Lung microvascular endothelial cell (primary cell): ENCODE data around the gene GNAI2. TPM values are rescaled to one million over a fixed set of nuclear protein-coding genes. Genes with fewer than 3 reads are reported as not detected.
"Not testable (repeated sequence)": the region's sequence is repeated elsewhere in the genome, so short reads cannot be mapped to it uniquely, and the experiment has no call there.

ENCODE experiments used
- DNase-seq, 2 donors: peaks; one replicate each; pipeline versions ENCODE4 v3.0.0 to v3.0.0-alpha.2; 2010; ENCODE audit warnings: low read depth in 2 of 2
- total RNA-seq: library from RNA; depleted of rRNA; stranded (reverse); fragments of >200 nt; gene quantifications from 2 replicates; pipeline ENCODE4 v1.2.1, GENCODE V29; 2014

Gene GNAI2
- total RNA-seq, 1 donor from 2014 or later = 488 TPM

DNA sequence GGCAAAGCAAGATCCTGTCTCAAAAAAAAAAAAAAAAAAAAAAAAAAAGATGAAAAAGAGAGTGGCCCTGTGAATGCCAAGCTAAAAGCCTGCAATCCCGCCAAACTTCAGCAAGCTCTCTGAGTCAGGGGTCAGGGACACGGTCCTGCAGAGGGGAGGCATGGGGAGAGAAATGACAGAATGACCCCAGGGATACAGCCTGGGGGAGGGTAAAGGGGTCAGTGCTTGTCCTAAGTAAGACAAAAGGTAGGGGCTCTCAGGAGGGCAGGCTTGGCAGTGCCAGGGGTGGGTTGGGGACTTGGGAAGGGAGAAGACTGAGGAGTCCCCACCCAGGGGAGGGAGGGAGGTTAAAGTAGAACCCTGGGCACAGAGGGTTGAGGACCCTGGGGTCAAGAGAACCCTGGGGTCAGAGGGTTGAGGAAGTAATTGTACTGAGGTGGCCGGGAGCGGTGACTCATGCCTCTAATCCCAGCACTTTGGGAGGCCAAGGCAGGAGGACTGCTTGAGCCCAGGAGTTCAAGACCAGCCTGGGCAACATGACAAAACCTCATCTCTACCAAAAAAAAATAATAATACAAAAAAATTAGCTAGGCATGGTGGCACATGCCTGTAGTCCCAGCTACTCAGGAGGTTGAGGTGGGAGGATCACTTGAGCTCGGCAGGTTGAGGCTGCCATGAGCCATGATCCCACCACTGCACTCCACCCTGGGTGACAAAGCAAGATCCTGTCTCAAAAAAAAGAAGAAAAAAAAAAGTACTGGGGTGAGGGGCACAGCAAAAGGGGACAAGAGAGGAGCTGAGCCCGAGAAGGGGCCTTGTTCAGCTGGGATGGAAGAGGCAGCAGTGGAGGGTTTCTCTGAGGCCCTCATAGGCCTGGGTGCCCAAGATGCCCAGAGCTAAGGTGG lies 27.7 kb downstream of the GNAI2 start:
- DNase-seq = no peak

- DNase-seq = peak in 1 of 2 donors; percentile 57
Observed at GRCh38 chr3:50264383-50264963, 28.5 kb downstream of the GNAI2 start.

- no peak for DNase-seq
Observed at GRCh38 chr3:50264964-50265485, 29.0 kb downstream of the GNAI2 start.

- DNase-seq = no peak
Observed at GRCh38 chr3:50265571-50265970, 29.6 kb downstream of the GNAI2 start.

GRCh38 chr3:50266017-50266416 lies 30.0 kb downstream of the GNAI2 start:
- DNase-seq = no peak

DNA sequence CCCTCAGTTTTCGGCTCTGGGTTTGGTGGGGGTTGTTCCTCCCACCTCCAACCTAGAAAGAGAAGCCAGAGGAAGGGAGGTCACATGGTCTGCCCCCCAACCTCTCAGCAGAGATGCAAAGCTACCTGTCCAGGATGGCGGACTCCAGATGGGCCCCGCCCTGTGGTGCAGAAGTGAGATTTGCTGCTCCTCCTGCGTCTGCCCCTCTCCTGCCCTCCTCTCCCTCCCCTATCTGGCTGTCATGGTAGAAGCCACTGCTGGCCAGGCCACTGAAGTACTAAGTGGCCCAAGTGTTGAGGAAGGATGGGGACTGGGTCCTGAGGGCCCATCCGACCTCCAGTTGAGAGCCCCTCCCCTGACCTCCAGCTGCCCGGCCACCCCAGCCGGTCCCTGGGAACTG lies 30.8 kb downstream of the GNAI2 start:
- DNase-seq = no peak

GRCh38 chr3:50267280-50267913 lies 31.4 kb downstream of the GNAI2 start:
- DNase-seq = no peak

DNA sequence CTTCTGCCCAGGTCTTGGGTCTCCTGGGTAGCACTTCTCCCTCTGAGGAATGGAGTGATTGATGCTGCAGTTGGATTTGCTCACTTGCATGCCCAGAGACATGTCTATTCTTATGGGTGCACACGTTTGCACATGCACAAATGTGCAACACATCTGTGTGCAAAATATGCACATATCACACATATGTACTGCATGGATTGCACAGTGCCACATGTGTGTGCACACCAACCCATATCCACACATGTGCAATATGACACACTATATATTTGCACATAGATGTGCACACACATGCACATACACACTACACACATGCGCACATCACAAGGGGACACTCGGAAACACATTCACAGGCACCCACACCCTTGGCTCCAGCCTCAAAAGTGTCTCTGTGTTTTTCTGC lies 32.3 kb downstream of the GNAI2 start:
- no peak for DNase-seq

DNA sequence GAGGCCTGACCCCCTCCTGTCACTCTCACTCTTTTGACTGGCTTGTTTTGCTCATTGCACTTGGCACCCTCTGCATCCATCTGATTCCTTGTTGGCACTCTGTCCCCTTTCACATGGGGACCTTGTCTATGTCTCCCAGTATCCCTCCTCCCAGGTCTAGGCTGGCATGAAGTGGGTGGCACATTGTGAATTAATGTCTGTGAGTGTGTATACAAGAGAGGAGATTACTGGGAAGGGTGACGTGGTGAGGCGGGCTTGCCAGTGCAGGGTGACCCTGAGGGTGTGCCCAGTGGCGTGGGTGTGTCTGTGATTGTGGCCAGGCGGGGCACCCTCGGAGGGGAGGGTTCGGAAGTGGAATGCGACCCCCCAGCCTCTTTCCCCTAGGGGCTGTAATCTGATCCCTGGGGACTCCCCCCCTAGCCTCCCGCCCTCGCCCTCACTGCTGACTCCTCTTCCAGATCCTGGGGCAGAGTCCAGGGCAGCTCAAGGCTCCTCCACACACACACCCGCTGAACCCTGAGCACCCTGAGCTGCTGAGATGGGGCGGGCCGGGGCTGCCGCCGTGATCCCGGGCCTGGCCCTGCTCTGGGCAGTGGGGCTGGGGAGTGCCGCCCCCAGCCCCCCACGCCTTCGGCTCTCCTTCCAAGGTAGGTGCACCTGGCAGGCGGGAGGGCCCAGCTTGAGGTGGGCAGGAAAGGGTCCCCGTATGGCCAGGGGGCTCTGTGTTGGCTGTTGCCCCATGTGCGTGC lies 32.9 kb downstream of the GNAI2 start, which contains the start of gene SEMA3B:
TSS of gene SEMA3B (plus strand) at position 445 of the 749 bp plus-strand sequence. CDS start at position 539, 94 bp downstream.
- DNase-seq = no peak

DNA sequence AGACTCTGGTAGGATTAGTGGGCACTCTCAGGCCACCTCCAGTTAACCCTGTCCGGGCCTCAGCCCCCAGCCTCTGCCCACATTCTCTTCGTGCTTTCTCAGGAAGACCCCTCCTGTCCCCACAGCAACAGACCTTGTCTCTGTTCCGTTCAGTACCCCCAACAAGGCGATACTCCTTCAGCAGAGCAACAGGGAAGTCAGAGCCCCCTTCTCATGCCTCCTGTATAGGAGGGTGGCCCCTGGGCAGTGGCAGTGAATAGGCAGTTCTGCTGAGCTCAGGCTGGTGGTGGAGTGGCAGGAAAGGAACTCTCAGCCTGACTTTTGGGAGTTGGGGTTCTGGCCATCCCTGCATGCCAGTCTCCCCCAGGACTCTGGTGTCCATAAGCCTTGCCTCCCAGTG lies 33.5 kb downstream of the GNAI2 start:
- no peak for DNase-seq

GRCh38 chr3:50269977-50270413 lies 34.0 kb downstream of the GNAI2 start:
- DNase-seq = no peak

- DNase-seq = no peak
Observed at GRCh38 chr3:50270422-50271224, 34.6 kb downstream of the GNAI2 start.

DNA sequence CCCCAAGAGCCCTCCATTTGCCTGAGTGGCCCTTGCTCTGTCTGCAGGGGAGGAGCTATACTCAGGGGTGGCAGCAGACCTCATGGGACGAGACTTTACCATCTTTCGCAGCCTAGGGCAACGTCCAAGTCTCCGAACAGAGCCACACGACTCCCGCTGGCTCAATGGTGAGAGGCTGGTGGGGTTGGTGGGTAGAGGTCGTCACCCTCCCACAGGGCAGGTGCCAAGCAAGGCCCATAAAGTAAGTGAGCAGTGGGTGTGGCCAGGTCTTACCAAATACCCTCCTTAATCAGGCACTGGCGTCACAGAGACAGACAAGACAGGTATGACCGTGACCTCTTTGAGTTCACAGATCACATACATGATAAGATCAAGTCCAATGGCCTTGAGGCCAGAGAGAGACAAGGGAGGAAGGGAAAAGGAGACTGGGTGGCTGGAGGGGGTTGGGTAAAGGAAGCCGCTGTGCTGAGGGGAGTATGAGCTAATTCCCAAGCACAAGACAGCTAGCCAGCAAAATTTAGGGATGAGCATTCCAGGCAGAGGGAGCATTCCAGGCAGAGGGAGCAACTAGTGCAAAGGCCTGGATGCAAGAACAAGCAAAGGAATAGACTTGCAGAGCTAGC lies 35.4 kb downstream of the GNAI2 start:
- no peak for DNase-seq

- DNase-seq = not testable (repeated sequence)
Observed at GRCh38 chr3:50272538-50272910, 36.5 kb downstream of the GNAI2 start.

DNA sequence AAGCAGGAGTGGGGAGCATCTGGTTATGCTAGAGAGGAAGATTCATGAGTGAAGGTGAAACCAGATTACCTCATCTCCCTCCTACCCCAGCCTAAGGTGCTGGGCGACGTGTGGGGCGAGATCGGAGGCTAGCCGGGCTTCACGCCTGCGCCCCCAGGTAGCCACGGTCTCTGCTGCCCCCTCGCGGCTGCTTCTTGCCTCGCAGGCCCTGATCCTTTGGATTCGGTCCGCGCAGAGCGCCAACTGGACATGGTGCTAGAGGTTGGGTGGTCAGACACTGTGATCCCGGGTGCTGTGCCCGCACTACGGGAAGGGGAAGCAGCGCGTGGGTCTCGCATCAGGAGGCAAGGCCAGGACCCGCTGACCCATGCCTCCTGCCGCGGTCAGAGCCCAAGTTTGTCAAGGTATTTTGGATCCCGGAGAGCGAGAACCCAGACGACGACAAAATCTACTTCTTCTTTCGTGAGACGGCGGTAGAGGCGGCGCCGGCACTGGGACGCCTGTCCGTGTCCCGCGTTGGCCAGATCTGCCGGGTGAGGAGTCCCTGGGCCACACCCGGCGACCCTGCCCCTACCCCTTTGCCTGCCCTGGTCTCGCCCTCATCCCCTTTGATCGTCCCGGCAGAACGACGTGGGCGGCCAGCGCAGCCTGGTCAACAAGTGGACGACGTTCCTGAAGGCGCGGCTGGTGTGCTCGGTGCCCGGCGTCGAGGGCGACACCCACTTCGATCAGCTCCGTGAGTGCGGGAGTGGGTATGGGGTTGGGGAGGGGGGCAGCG lies 37.1 kb downstream of the GNAI2 start:
- DNase-seq = peak; percentile 74 to 83

- DNase-seq = no peak
Observed at GRCh38 chr3:50273689-50274065, 37.7 kb downstream of the GNAI2 start.

DNA sequence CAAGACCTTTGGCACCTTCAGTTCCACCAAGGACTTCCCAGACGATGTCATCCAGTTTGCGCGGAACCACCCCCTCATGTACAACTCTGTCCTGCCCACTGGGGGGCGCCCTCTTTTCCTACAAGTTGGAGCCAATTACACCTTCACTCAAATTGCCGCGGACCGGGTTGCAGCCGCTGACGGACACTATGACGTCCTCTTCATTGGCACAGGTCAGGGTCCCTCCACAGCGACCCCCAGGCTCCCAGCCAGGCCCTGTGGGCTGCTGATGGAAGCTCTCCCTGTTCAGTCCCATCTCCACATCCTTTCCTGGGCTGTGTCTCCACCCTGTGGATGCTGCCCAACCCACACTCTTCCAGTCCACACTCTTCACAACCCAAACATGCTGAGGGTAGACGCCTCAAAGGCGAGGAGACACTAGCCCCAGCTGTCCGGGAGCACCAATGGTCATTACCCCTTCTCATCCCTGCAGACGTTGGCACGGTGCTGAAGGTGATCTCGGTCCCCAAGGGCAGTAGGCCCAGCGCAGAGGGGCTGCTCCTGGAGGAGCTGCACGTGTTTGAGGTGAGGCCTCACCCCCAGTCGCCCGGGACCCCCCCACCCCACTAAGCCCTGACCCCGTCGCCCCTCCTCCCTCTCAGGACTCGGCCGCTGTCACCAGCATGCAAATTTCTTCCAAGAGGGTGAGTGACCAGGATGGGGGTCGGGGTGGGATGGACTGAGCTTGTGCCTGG lies 38.5 kb downstream of the GNAI2 start:
- DNase-seq = peak; percentile 77 to 83

DNA sequence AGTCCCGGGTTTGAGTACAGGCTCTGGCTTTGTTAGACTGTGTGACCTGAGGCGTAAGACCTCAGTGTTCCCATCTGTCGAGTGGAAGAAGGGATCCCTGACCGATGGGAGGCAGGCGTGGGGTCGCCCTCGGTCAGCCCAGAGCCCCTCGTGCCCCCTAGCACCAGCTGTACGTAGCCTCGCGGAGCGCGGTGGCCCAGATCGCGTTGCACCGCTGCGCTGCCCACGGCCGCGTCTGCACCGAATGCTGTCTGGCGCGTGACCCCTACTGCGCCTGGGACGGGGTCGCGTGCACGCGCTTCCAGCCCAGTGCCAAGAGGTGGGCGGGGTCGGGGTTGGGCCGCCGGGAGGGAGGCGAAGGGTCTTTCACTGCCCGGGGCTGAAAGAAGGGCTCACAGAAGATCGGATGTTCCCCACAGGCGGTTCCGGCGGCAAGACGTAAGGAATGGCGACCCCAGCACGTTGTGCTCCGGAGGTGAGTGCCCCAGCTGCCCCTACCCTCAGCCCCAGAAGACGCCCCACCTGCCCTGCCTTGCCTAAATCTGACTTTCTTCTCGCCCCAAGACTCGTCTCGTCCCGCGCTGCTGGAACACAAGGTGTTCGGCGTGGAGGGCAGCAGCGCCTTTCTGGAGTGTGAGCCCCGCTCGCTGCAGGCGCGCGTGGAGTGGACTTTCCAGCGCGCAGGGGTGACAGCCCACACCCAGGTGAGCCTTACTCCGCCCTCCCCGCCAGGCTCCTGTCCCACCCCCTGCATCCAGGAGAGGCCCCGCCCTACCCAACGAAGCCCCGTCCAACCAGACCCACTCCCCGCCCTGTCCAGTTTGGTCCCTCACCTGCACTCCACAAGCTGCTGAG lies 39.4 kb downstream of the GNAI2 start:
- peak in 1 of 2 donors; percentile 32 for DNase-seq
